Thymus (tissue), 11 donors: ENCODE data around the gene GDAP1L1. TPM values are rescaled to one million over a fixed set of nuclear protein-coding genes. Genes with fewer than 3 reads are reported as not detected.
A peak's percentile ranks its signal among the peaks of the same experiment; 100 is the strongest.

Experiments used
- DNase-seq, 9 donors: peaks; one replicate each; pipeline ENCODE4 v3.0.0-alpha.2; 2013; ENCODE audit warnings: low spot score in 9 of 9, low read depth in 6 of 9, missing footprints in 1 of 9
- H3K27ac ChIP-seq, 2 donors: one replicate each; pipeline ENCODE4 v1.5.1; 2013; ENCODE audit warnings: control low read depth in 1 of 2, low read depth in 1 of 2, low read length in 1 of 2, mild to moderate bottlenecking in 1 of 2, moderate library complexity in 1 of 2
- H3K27me3 ChIP-seq, 2 donors: one replicate each; pipeline ENCODE4 v1.5.1; 2013; ENCODE audit warnings: low read length in 1 of 2; ENCODE audit not compliant: control insufficient read depth in 2 of 2, insufficient read depth in 1 of 2
- H3K36me3 ChIP-seq, 2 donors: one replicate each; pipeline ENCODE4 v1.5.1; 2013; ENCODE audit warnings: low read length in 1 of 2, mild to moderate bottlenecking in 1 of 2, moderate library complexity in 1 of 2; ENCODE audit not compliant: control insufficient read depth in 2 of 2, insufficient read depth in 2 of 2
- H3K4me1 ChIP-seq, 2 donors: one replicate each; pipeline ENCODE4 v1.5.1; 2013; ENCODE audit warnings: low read length in 2 of 2; ENCODE audit not compliant: control insufficient read depth in 2 of 2, insufficient read depth in 2 of 2
- H3K4me3 ChIP-seq, 2 donors: one replicate each; pipeline ENCODE4 v1.5.1; 2013; ENCODE audit warnings: low read length in 2 of 2, control low read depth in 1 of 2, mild to moderate bottlenecking in 1 of 2
- H3K9me3 ChIP-seq, 2 donors: one replicate each; pipeline ENCODE4 v1.5.1; 2013; ENCODE audit warnings: low read length in 1 of 2, mild to moderate bottlenecking in 1 of 2; ENCODE audit not compliant: control insufficient read depth in 2 of 2, insufficient read depth in 1 of 2
- WGBS: extraction: QIAGEN DNeasy Blood & Tissue Kit; methylation state at CpG from one replicate; pipeline ENCODE4 v1.1.7; 2013; 5-methylcytosine and 5-hydroxymethylcytosine counted together
- polyA plus RNA-seq: library from polyadenylated mRNA; stranded (reverse); fragments of 200-250 nt; gene quantifications from one replicate; pipeline ENCODE4 v1.2.3, GENCODE V29; 2013
- total RNA-seq: library from RNA; stranded (reverse); fragments of 120-200 nt; gene quantifications from one replicate; pipeline ENCODE4 v1.2.4, GENCODE V29; 2013
- donor health status: healthy.

Gene GDAP1L1
- total and polyA plus RNA-seq, 2 donors = under 0.01 to 0.09 TPM

DNA sequence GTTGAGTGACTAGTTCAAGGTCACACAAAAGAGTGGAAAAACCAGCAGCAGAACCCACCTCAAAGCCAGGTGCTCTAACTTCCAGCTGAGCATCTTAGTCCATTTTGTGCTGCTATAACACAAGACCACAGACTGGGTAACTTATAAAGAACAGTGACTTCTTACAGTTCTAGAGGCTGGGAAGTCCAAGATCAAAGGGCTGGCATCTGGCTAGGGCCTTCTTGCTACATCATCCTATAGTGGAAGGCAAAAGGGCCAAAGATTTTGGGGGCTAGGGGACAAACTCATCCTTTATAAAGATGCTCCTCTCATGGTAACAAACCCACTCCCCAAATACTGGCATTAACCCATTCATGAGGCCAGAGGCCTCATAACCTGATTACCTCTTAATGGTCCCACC, 54.2 kb downstream of the GDAP1L1 start:
- H3K27me3 ChIP-seq = no peaks in the 10 kb centered on the region
- H3K9me3 ChIP-seq = no peaks in the 10 kb centered on the region
- DNase-seq = no peak
- H3K4me3 ChIP-seq = no peak overlapping the region
- H3K36me3 ChIP-seq = no peaks in the 10 kb centered on the region
- H3K27ac ChIP-seq = no peak overlapping the region
- no peaks in the 10 kb centered on the region for H3K4me1 ChIP-seq

DNA sequence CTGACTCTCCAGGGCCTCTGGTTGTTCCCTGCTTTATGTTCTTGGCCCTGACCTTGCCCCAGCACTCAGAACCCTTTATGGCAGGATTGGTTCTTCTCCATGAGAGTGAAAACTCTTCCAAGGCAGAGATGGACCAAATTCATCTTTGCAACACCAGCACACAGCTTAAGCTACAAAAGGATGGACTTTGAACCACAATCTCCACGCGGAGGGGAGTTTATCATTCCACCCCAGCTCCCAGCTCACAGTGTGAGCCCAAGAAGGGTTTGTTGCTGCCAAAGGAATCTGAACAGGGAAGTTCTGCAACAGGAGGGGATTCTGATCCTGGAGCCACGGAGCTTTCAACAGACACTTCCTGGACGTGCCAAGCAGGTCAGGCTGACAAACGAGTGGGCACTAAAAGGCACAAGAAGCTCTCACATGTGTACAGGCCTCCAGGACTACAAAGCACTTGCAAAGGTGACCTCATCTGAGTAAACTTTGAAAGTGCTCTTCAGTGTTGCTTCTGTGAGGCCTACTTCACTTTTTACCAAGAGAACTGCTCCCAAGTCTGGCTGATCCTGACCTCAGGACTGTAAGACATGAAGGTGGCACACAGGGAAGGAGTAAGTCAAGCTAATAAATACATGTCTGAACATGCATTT, 55.0 kb downstream of the GDAP1L1 start:
- Histone ChIP-seq H3K4me3 (no peak overlapping the region), H3K36me3 (no peaks in the 10 kb centered on the region), H3K9me3 (no peaks in the 10 kb centered on the region), H3K27ac (no peak overlapping the region), H3K27me3 (no peaks in the 10 kb centered on the region), H3K4me1 (no peaks in the 10 kb centered on the region)
- 84% methylated on average over 5 of the region's 5 CpGs for WGBS
- DNase-seq = no peak

- 98% methylated on average over 8 of the region's 8 CpGs for WGBS
- Histone ChIP-seq H3K4me3 (no peak overlapping the region), H3K36me3 (no peaks in the 10 kb centered on the region), H3K9me3 (no peaks in the 10 kb centered on the region), H3K27ac (no peak overlapping the region), H3K4me1 (no peaks in the 10 kb centered on the region), H3K27me3 (no peaks in the 10 kb centered on the region)
- DNase-seq = no peak
These were observed 55.6 kb downstream of the GDAP1L1 start for GRCh38 chr20:44302736-44303135.

- DNase-seq = no peak
- Histone ChIP-seq H3K4me3 (no peak overlapping the region), H3K27me3 (no peaks in the 10 kb centered on the region), H3K27ac (no peak overlapping the region), H3K36me3 (no peaks in the 10 kb centered on the region), H3K4me1 (no peaks in the 10 kb centered on the region), H3K9me3 (no peaks in the 10 kb centered on the region)
These were observed 57.3 kb downstream of the GDAP1L1 start for GRCh38 chr20:44304383-44304782.

DNA sequence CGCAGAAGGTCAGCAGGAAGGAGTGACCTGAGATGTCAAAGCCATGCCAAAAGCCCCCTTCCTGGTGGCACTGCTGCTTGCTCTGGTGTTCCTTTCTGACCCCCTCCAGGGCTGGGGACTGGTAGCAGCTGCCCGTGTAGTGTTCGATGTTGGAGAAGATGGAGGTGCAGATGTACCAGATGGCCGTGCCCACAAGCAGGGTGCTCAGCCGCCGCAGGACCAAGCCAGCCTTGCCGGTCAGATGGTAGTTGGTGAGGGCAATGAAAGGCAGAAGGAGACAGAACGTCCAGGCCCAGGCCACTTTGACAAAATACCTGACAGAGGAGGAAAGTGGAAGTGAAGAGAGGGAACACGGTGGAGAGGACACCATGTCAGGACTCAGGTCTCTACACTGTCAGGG, 59.8 kb downstream of the GDAP1L1 start:
- no peak for DNase-seq
- 96% methylated on average over 9 of the region's 9 CpGs for WGBS
- Histone ChIP-seq H3K27me3 (peaks cover 6 to 8% of the 10 kb centered on the region in 2 donors), H3K27ac (no peak overlapping the region), H3K4me1 (peaks cover 9 to 13% of the 10 kb centered on the region in 2 donors), H3K4me3 (no peak overlapping the region), H3K36me3 (no peaks in the 10 kb centered on the region), H3K9me3 (no peaks in the 10 kb centered on the region)

DNA sequence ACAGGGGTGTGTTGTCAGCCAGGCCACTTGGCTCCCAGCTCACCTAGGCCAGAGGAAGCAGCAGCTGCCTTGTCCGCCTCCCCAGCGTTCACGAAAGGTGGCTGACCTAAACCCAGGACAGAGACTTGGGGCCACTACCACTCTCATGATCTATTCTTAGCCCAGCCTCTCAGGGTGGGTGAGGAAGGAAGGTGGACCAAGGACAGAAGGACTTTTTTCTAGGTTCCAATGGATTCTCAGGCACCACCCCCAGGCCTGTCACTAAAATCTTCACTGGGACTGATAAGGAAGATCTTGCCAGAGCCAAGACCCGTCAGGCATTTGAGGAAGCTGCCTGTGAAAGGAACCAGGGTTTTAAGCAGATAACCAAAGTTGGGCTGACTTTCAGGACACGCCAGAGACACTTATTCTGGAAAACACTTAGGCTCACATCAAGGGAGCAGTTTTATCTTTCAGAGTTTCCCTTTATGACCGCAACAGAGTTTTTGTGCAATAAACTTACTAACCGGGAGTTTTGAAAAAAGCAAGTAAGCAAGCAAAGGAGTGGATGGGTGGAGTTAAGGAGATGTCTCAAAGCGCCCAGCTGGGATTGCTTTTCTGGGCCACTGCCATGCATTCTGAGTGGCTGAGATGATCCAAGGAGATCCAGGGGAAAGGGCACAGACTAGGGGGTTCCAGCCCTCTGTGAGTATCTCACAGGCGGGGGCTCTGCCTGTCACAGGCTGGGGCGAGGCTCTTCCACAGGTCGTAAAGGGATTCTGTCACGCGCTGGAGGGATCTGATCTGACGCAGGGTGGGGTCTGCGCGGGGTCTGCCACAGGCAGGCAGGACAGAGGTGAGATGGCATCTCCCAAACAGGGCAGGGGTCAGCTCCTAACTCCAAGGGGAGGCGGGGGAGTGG, 62.9 kb downstream of the GDAP1L1 start:
- DNase-seq = peak in 2 of 9 donors; percentile 1 to 17
- no peak overlapping the region for H3K27ac ChIP-seq
- peaks cover 11 to 18% of the 10 kb centered on the region in 2 donors for H3K27me3 ChIP-seq
- H3K9me3 ChIP-seq = no peaks in the 10 kb centered on the region
- H3K4me3 ChIP-seq = peak overlapping the region; percentile 76 to 89
- 29% methylated on average over 17 of the region's 17 CpGs for WGBS
- H3K4me1 ChIP-seq = peaks cover 9 to 13% of the 10 kb centered on the region in 2 donors
- no peaks in the 10 kb centered on the region for H3K36me3 ChIP-seq

- Histone ChIP-seq H3K27me3 (peaks cover 11 to 18% of the 10 kb centered on the region in 2 donors), H3K4me3 (peak within 1 kb of the TSS; percentile 76 to 89), H3K27ac (peak within 1 kb of the TSS in 1 of 2 donors; percentile 11), H3K36me3 (no peaks in the 10 kb centered on the region), H3K4me1 (peaks cover 9 to 13% of the 10 kb centered on the region in 2 donors), H3K9me3 (no peaks in the 10 kb centered on the region)
- WGBS = 2% methylated on average over 70 of the region's 70 CpGs
- DNase-seq = peak; percentile 85 to 98 (median 93)
These were observed 63.8 kb downstream of the GDAP1L1 start, which contains the start of gene FITM2 for GRCh38 chr20:44310664-44311639. TSS of gene FITM2 (minus strand) at chr20:44311202. CDS start at chr20:44311148, 54 bp downstream.

DNA sequence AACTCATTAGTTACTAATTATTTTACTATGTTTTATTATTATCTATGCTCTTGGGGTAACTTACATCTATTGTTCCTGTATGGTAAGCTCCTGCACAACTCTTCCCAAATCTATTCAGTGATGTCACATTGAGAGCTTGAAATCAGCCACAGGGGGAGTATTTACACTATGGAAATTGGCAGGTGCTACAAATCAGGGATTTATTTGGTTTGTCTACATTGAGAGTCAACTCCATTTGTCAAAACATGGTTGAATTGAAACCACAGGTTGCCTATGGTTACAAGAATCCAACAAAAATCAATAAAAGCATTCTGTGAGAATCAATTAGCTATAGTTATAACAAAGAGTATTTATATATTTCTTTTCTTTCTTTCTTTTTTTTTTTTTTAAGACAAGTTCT, 67.8 kb downstream of the GDAP1L1 start:
- H3K4me3 ChIP-seq = no peak overlapping the region
- H3K27ac ChIP-seq = no peak overlapping the region
- peaks cover 6 to 9% of the 10 kb centered on the region in 2 donors for H3K4me1 ChIP-seq
- no peaks in the 10 kb centered on the region for H3K36me3 ChIP-seq
- no peaks in the 10 kb centered on the region for H3K9me3 ChIP-seq
- no peak for DNase-seq
- H3K27me3 ChIP-seq = peaks cover 11 to 18% of the 10 kb centered on the region in 2 donors
